DND-41 (cell line): ENCODE data around the gene YIPF3.

Source experiments
- EZH2 ChIP-seq: IDR thresholded peaks from 3 replicates; pipeline ENCODE4 v1.6.1; 2012; ENCODE audit warnings: borderline replicate concordance, low read depth, mild to moderate bottlenecking, moderate library complexity, low read length, inconsistent platforms; ENCODE audit not compliant: severe bottlenecking
- TF ChIP-seq, protein P1 (sequence below): IDR thresholded peaks from 2 replicates; pipeline ENCODE4 v1.5.1; 2012; ENCODE audit warnings: borderline replicate concordance, low read length, moderate library complexity, mild to moderate bottlenecking; ENCODE audit not compliant: poor library complexity, severe bottlenecking; ENCODE audit errors: extremely low read depth

DNA sequence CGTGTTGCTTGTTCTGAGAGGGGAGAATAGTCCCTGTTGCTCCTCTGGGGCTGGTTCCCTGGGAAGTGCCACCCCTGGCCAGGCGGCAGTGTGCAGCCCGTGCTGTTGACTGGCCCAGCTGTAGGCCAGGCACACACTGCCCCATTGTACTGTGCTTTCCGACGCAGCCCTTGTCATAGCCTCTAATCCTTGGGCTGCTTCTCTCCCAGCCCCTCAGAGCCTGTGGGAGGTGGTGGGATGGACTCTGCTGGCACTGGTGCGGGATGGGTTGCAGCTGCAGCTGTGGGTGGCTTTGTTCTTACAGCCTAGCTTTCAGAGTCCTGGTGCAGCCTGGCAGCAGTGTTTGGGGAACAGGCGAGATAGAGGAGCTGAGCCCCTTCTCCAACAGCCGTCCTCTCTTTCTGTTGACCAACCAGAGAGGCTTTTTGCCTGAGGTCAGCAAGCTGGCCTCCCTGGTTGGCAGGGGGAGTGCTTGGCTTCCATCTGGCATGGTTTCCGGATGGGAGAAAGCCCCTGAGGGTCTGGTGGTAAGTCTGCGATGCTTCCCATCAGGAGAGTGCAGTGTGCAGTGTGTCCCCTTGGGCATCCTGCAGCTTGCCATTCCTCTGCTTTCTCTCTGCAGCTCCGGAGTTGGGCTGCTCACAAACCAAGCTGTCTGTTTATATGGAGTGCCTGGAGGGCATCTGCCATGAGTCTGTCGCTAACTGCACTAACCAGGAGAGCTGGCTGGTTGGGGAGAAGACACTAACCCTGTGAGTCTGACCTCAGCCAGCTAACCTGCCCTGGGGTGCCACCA is 27.3 kb downstream of the YIPF3 start:
- TF ChIP-seq, protein P1, sequence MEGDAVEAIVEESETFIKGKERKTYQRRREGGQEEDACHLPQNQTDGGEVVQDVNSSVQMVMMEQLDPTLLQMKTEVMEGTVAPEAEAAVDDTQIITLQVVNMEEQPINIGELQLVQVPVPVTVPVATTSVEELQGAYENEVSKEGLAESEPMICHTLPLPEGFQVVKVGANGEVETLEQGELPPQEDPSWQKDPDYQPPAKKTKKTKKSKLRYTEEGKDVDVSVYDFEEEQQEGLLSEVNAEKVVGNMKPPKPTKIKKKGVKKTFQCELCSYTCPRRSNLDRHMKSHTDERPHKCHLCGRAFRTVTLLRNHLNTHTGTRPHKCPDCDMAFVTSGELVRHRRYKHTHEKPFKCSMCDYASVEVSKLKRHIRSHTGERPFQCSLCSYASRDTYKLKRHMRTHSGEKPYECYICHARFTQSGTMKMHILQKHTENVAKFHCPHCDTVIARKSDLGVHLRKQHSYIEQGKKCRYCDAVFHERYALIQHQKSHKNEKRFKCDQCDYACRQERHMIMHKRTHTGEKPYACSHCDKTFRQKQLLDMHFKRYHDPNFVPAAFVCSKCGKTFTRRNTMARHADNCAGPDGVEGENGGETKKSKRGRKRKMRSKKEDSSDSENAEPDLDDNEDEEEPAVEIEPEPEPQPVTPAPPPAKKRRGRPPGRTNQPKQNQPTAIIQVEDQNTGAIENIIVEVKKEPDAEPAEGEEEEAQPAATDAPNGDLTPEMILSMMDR = no peak
- TF ChIP-seq EZH2 = no peak
